Stimulated activated CD8-positive, alpha-beta memory T cell treated with anti-CD3 and anti-CD28 coated beads, Interleukin-15, amount 100 ng/mL, for 48 hours (primary cell): ENCODE data around the gene MYO10.

Experiments
- DNase-seq, 2 donors: peaks; one replicate each; pipeline ENCODE4 v3.0.0-alpha.2; 2020; ENCODE audit warnings: low read depth in 2 of 2

MYO10 gene

GRCh38 chr5:16943846-16944678 is 8.0 kb upstream of the MYO10 start:
- DNase-seq, result no peak

DNA sequence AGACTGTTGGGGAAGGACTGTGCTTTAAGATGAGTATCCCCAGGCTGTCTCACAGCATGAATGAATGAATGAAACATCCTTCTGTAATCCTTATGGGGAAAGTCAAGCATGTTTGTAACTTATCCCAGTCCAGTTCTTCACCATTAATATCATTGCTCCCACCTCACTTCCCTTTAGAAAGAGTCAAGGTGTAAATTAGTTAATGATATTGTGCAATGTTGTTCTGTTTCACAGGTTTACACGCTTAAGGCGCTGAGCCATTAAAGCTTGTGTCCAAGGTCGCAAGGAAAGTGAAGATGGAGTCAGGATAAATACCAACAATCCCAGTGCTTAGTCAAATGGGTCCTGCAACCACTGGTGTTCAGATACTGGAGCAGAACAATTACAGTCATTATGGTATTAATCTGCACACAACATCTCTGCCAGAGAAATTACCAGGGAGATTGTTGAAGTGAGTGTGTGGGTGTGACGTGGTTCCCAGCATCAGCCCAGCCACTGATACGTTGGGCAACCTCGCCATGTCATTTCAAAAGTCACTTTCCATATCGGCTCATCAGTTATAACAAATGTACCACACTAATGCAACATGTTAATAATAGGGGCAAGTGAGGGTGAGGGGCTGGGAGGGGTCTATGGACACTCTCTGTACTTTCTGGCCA is 1.5 kb upstream of the MYO10 start:
- DNase-seq, result no peak

- no peak for DNase-seq
These were observed 926 bp upstream of the MYO10 start for GRCh38 chr5:16936989-16937438.

DNA sequence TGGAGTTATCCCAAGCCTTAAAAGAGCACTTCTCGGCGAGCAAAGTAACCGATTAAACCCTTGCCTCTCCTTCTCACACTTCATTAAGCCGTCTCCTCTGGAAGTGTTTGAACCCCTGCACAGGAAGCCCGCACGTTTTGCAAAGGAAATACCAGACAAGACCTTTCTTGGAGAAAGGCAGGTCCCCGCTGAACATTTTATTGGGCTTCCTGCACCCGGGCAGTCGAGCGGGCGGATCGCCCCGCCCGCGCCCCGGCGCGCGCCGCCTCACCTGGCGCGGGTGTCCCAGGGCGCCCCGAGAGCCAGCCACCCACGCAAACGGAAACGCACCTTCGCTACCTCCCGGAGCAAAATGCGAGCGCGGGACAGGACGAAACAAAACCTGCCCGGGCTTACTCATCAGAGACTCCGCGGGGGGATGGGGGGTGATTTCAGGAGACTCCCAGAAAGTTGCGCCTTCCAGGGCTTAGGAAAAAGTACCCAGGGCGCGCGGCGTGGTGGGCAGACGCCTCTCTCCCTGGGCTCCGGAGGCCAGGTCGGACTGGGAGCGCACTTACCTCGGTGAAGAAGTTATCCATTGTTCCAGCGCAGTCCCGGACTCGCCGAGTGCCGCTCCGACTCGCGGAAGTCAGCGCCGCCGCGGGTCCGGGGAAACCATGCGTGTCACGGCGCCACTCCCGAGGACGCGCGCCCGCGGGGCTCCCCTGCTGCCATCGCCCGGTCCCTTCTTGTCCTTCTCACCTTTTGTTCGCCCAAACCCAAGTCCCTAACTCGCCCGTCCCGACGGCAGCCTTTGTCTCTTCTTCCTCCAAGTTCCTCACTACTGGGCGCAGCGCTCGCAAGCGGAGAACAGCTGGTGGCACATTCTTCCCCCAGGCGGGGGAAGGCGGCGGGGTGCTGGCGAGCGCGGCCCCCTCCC is 598 bp downstream of the MYO10 start:
- no peak for DNase-seq

- no peak for DNase-seq
These were observed 1.4 kb downstream of the MYO10 start for GRCh38 chr5:16934677-16935153.

- DNase-seq, result no peak
These were observed 2.0 kb downstream of the MYO10 start for GRCh38 chr5:16934123-16934522.

DNA sequence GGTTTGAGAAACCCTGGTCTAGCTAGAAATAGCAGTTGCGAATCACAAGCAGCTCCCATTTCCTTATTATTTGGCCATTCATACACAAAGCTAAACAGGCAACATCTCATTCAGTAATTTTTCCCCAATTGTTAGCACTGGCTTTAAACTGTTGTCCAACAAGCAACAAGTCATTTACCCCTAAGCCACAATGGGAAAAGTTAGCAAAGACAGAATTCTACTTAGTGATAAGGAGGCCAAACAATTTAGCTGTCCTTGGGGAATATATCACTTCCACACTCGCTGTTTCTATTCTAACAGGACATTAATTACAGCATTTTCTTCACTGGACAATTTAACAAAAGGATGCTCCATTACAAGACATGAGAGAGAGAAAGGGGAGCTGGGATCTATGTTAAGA is 2.8 kb downstream of the MYO10 start:
- no peak for DNase-seq

DNA sequence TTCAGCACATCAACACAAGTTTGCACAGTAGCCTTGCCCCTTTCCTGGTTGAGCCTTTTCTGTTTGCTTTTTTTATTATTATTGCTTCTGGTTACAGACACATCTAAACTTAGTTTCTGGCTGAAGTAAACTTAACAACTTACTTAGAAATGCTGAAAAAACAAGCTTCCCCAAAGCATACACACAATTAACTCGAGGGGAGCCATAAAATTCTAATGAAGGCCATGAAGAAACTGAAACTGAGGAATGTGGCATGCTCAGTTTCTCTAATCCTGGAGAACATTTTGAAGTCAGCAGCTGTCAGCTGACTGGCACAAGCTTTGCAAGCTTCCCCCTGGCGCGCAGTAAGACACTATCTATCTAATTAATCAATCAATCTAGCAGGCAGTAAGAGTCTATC is 3.7 kb downstream of the MYO10 start:
- DNase-seq, result no peak

GRCh38 chr5:16931334-16932110 is 4.6 kb downstream of the MYO10 start:
- no peak for DNase-seq

- no peak for DNase-seq
These were observed 5.6 kb downstream of the MYO10 start for GRCh38 chr5:16930496-16930895.

DNA sequence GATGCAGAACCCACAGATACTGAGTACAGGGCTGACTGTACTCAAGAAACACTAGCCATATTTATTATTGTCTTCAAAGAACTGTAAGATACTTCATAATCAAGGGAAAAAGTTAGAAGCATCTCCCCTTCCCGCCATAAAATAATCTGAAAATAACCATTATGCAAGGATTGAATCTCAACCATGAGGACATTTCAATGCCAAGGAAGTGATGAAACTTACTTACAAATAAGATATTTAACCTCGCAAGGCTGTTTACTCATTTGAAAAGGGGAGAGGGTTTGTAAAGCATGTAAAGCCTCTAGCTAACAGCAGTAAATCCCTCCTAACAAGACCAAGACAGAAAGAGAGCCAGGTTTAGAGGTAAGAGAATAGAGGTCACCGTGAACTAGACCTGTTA is 6.3 kb downstream of the MYO10 start:
- no peak for DNase-seq

DNA sequence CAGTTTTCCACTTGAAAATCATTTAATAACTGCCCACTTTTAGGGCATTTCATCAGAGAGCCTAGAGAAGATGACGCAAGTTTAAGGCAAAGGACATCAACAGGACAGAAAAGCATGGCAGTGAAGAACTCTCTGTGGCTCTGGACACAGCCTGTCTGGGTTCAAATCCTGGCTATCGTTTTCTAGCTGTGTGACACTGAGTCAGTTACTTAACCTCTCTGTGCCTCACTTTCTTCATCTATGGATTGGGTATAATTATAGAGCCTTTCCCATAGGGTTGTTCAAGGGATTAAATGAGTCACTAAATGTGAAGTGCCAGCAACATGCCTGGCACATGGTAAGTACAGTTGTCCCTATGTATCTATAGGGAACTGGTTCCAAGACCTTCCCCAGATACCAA is 6.7 kb downstream of the MYO10 start:
- no peak for DNase-seq

DNA sequence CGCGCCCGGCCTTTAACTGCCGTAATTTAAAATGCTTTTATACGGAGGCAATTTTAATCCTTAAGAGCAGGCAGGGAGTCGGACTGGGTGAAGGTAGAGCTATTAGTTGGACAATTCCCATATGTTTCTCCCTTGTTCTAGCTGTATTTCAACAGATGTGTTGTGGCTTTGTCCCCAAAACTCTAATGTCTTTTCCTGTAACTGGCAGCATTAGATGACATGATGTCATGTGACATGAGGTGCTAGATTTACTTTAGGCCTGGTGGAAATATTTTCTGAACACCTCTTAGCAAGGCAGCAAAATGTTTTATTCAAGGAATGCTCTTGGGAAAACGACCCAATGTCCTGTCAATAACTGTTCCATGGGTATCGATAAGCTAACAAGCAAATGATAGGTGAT is 8.5 kb downstream of the MYO10 start:
- no peak for DNase-seq

GRCh38 chr5:16926417-16926816 is 9.7 kb downstream of the MYO10 start:
- no peak for DNase-seq

DNA sequence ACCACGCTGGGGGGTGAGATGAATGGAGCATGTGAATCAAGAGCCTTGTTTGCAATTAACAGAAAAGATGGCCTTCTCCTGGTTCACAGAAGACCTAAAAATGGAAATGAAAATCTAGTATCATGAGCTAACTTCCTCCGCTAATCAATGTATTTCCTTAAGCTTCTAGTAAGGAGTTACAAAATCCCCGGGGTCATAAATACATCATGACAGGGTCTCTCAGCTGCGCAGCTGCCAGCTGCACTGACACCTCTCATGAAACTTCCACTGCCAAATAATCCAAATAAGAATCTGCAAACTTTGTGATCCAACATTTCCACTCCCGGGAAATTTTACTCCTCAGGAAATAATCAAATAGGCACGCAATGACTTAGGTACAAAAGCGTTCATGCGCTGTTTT is 11.9 kb downstream of the MYO10 start:
- DNase-seq, result no peak

DNA sequence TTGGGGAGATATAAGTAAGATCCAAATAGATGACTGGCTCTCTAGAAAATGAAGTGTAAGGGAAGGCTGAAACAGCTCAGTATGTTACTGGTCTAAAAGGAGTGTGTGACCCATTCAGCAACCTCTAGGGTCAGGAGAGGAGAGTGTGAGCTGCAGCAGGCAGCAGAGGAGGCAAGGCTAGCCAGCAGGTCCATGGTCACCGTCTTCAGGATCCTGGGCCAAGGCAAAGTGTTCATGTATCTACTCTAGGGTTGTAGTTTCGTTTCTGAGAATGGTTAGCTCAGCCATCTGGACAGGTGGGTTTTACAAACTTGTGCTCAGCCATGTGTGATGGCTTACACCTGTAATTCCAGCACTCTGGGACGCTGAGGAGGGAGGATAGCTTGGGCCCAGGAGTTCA is 13.7 kb downstream of the MYO10 start:
- DNase-seq, result no peak

DNA sequence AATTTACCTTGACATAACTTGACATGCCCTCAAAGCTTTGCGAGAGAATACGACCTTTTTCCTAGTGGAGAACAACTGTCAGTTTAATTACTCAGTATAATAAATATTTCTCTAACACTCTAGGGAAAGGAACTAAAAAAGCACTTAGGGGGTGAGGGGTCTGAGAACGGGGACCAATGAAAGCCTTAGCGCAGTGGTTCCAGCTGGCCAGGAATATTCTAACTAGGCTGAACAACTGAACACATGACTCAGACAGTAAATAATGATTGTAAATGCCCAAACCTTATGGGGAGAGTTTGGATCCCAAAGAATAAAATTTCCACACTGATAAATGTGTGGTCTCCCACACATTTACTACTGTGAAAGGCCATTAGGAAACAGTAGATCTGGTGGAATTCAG is 14.9 kb downstream of the MYO10 start:
- DNase-seq, result no peak

GRCh38 chr5:16920109-16920816 is 15.8 kb downstream of the MYO10 start:
- no peak for DNase-seq

DNA sequence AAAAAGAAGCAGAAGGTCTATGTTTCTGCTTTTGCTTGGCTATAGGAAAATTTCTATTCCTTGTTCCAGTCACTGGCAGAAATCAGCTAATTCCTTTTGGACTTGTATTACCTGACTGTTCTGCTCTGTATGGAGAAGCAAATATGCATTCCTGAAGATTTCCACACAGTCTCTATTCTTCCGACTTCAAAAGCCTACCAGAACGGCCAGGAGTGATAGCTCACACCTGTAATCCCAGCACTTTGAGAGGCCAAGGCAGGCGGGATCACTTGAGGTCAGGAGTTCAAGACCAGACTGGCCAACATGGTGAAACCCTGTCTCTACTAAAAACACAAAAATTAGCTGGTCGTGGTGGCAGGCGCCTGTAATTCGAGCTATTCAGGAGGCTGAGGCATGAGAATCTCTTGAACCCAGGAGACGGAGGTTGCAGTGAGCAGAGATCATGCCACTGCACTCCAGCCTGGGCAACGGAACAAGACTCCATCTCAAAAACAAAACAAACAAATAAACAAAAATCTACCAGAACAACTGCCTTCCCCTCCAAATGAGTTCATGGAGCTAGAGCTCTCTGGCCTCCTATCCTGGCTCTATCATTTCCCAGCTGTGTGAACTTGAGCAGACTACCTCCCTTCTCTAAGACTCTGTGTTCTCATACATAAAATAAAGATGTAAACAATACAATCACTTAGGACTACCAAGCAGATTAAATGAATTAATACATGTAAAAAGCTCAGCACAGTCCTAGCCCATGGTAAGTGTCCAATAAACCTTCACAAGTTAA is 17.0 kb downstream of the MYO10 start:
- no peak for DNase-seq

DNA sequence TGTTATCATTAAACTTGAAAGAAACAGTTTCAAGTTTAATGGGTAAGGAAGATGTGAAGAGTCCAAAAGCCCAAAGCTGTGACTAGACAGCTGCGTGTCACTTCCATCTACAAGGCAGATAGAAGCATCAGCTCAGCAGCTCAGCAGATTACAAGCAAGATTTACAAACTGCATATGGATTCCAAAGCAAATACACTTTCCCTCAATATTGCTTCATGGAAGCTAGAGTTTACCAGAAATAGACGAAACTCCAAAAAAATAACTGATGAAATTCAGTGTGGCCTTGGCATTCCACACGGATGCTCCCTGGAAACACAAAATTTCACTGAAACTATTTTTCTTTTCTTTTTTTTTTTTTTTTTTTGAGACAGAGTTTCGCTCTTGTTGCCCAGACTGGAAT is 17.9 kb downstream of the MYO10 start:
- no peak for DNase-seq
